ENCODE data around the gene ARL2BP. TPM values are rescaled to one million over a fixed set of nuclear protein-coding genes. Genes with fewer than 3 reads are reported as not detected.

Gene ARL2BP
- total RNA-seq, 1 experiment from 2014 or later, result 33.1 TPM

DNA sequence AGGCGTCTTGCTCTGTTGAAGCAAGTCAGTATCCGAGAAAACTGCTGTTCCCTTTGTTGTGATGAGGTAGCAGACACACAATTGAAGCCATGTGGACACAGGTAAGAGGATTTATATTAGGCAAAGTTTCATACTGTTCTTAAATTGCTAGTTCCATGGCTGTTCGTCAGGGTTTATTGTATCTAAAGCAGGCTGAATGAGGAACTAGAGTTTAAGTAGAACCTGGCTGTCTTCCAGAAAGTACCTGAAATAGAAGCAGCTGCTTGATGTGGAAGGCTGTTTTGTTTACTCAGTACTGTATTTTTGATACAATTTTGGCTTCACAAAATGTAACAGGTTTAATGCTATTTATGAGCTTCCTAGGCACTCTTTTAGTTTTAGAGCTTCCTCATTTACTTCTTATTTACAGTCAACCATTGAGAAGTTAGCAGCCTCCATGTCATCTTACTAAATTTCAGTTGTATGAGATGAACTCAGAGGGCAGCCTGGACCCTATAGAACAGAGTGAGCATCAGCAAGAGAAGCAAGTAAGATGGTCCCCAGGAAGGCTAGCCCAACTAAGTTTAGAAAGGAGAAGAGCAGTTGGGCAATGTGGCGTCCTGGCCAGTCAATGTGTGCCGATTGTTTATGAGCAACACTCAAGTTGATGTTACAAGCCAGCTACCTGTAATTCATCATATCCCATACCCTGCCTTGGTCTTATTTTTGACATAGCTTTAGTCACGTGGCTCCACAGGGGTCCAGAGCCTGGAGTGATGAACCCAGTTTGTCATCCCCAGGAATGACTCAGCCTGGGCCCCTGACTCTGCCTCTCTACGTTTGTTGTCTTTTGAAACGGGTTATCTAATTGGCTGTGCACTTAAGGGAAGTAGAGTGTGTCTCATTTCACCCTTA lies 9.7 kb upstream of the ARL2BP start:
- DNase-seq (ENCODE audit: low spot score), result peak; percentile 80

DNA sequence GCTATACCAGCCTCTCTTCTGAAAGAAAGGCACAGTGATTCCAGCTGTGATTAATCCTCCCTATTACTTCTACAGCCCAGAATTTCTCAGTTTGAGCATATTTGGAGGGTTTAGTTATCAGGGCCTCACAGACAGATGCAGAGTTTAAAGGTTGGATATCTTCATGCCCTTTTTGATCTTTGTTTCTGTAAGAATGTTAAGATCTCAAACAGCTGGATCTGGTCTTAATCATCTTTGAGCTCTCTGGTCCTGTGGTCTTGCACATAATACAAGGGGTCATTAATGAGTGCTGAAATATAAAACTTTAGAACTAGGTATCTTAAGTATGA lies 9.1 kb upstream of the ARL2BP start:
- H3K36me3 ChIP-seq (ENCODE audit: insufficient read depth, low read length, poor library complexity, severe bottlenecking), result peaks cover 59% of the 10 kb centered on the region
- ChIA-PET CTCF (no interaction called here), POLR2A (ENCODE audit: low non-redundant PET) (no interaction called here)
- intact Hi-C loops (cut with micrococcal nuclease; ENCODE audit: unreplicated experiment), result no loop called here
- no peak overlapping the region for H3K4me3 ChIP-seq (ENCODE audit: low read depth, low read length, poor library complexity, severe bottlenecking)
- H3K27ac ChIP-seq (ENCODE audit: low read depth, low read length, poor library complexity, severe bottlenecking), result peak overlapping the region; percentile 11
- H3K27me3 ChIP-seq (replicated peaks; ENCODE audit: insufficient read depth, low read depth, low read length, poor library complexity), result no peaks in the 10 kb centered on the region
- no peak for TF ChIP-seq EZH2 (IDR thresholded peaks at IDR 0.05; ENCODE audit: borderline replicate concordance, low read depth, low read length, poor library complexity, severe bottlenecking)
- TF ChIP-seq, protein P1, sequence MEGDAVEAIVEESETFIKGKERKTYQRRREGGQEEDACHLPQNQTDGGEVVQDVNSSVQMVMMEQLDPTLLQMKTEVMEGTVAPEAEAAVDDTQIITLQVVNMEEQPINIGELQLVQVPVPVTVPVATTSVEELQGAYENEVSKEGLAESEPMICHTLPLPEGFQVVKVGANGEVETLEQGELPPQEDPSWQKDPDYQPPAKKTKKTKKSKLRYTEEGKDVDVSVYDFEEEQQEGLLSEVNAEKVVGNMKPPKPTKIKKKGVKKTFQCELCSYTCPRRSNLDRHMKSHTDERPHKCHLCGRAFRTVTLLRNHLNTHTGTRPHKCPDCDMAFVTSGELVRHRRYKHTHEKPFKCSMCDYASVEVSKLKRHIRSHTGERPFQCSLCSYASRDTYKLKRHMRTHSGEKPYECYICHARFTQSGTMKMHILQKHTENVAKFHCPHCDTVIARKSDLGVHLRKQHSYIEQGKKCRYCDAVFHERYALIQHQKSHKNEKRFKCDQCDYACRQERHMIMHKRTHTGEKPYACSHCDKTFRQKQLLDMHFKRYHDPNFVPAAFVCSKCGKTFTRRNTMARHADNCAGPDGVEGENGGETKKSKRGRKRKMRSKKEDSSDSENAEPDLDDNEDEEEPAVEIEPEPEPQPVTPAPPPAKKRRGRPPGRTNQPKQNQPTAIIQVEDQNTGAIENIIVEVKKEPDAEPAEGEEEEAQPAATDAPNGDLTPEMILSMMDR (conservative IDR thresholded peaks at IDR 0.05; ENCODE audit: low read depth, low read length), result no peak
- no peaks in the 10 kb centered on the region for H3K9me3 ChIP-seq (ENCODE audit: low read depth, low read length, poor library complexity, severe bottlenecking)
- H3K4me1 ChIP-seq (ENCODE audit: insufficient read depth, low read length, poor library complexity, severe bottlenecking), result peaks cover 7% of the 10 kb centered on the region
- BruUV-seq (replicated peaks), result no TSS peak
- DNase-seq (ENCODE audit: low spot score), result no peak

More for the DNA sequence above, 9.7 kb upstream of the ARL2BP start:
- H3K27ac ChIP-seq (ENCODE audit: low read depth, low read length, poor library complexity, severe bottlenecking), result peak overlapping the region; percentile 11
- TF ChIP-seq EZH2 (IDR thresholded peaks at IDR 0.05; ENCODE audit: borderline replicate concordance, low read depth, low read length, poor library complexity, severe bottlenecking), result no peak
- TF ChIP-seq, protein P1 (conservative IDR thresholded peaks at IDR 0.05; ENCODE audit: low read depth, low read length), result no peak
- POLR2A ChIA-PET (ENCODE audit: low non-redundant PET), result interaction anchor here (0.5 kb wide), 1 partner anchor 39 kb away, joined by 4 read pairs; no protein-coding TSS in a partner anchor
- H3K4me1 ChIP-seq (ENCODE audit: insufficient read depth, low read length, poor library complexity, severe bottlenecking), result peaks cover 7% of the 10 kb centered on the region
- H3K4me3 ChIP-seq (ENCODE audit: low read depth, low read length, poor library complexity, severe bottlenecking), result no peak overlapping the region
- CTCF ChIA-PET, result no interaction called here
- H3K27me3 ChIP-seq (replicated peaks; ENCODE audit: insufficient read depth, low read depth, low read length, poor library complexity), result no peaks in the 10 kb centered on the region
- no peaks in the 10 kb centered on the region for H3K9me3 ChIP-seq (ENCODE audit: low read depth, low read length, poor library complexity, severe bottlenecking)
- no TSS peak for BruUV-seq (replicated peaks)
- intact Hi-C loops (cut with micrococcal nuclease; ENCODE audit: unreplicated experiment), result no loop called here
- H3K36me3 ChIP-seq (ENCODE audit: insufficient read depth, low read length, poor library complexity, severe bottlenecking), result peaks cover 65% of the 10 kb centered on the region

DNA sequence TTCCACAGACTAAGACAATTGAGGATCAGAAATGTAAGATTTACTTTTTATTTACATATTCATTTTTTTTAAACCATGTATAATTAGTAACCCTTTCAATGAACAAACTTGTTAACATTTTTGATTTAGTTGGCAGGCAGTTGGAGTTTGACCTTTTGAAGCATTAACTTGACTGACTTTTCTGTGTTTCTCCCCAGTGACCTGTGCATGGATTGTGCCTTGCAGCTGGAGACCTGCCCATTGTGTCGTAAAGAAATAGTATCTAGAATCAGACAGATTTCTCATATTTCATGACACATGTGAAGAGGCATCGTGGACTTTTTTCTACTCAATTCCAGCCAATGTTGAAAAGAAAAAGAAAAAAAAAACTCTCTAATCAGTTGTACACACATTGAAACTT lies 6.4 kb upstream of the ARL2BP start:
- no TSS peak for BruUV-seq (replicated peaks)
- TF ChIP-seq, protein P1 (conservative IDR thresholded peaks at IDR 0.05; ENCODE audit: low read depth, low read length), result no peak
- TF ChIP-seq EZH2 (IDR thresholded peaks at IDR 0.05; ENCODE audit: borderline replicate concordance, low read depth, low read length, poor library complexity, severe bottlenecking), result no peak
- POLR2A ChIA-PET (ENCODE audit: low non-redundant PET), result no interaction called here
- intact Hi-C loops (cut with micrococcal nuclease; ENCODE audit: unreplicated experiment), result no loop called here
- H3K9me3 ChIP-seq (ENCODE audit: low read depth, low read length, poor library complexity, severe bottlenecking), result no peaks in the 10 kb centered on the region
- no peak overlapping the region for H3K27ac ChIP-seq (ENCODE audit: low read depth, low read length, poor library complexity, severe bottlenecking)
- no peak for DNase-seq (ENCODE audit: low spot score)
- H3K4me1 ChIP-seq (ENCODE audit: insufficient read depth, low read length, poor library complexity, severe bottlenecking), result peaks cover 7% of the 10 kb centered on the region
- H3K36me3 ChIP-seq (ENCODE audit: insufficient read depth, low read length, poor library complexity, severe bottlenecking), result peaks cover 36% of the 10 kb centered on the region
- CTCF ChIA-PET, result no interaction called here
- H3K27me3 ChIP-seq (replicated peaks; ENCODE audit: insufficient read depth, low read depth, low read length, poor library complexity), result no peaks in the 10 kb centered on the region
- H3K4me3 ChIP-seq (ENCODE audit: low read depth, low read length, poor library complexity, severe bottlenecking), result no peak overlapping the region
